MM.1S (cell line): ENCODE measurements around the gene SPATS2.

Source experiments
- CTCF ChIP-seq: fragments of 300-600 bp; sonication (generic); IDR thresholded peaks from 2 replicates; pipeline ENCODE4 v1.5.1; 2016; ENCODE audit warnings: antibody characterized with exemption, low read length, mixed read lengths
- EZH2 ChIP-seq: fragments of 300-600 bp; sonication (generic); optimal IDR thresholded peaks from 2 replicates; pipeline ENCODE3; 2017; ENCODE audit warnings: low read depth, mild to moderate bottlenecking, antibody characterized with exemption, low read length, mixed read lengths
- EZH2phosphoT487 ChIP-seq: fragments of 300-600 bp; sonication (generic); IDR thresholded peaks from 2 replicates; pipeline ENCODE4 v1.6.1; 2018; ENCODE audit warnings: antibody characterized with exemption, low read length

- no peak for TF ChIP-seq EZH2phosphoT487
- TF ChIP-seq CTCF, result no peak
- TF ChIP-seq EZH2, result no peak
Measured at GRCh38 chr12:49565406-49566265, 198.4 kb downstream of the SPATS2 start.
